K562 (cell line): ENCODE measurements around the gene KRTAP1-3. TPM values are rescaled to one million over a fixed set of nuclear protein-coding genes. Genes with fewer than 3 reads are reported as not detected.

ENCODE experiments used
- ATAC-seq: fragments of 200-7000 bp; cut with Tn5 transposase; 3 replicates; pipeline ENCODE4 v1.9.1; 2020; ENCODE audit warnings: moderate library complexity
- BruUV-seq: library from RNA; stranded (reverse); fragments of 400-500 nt; replicated peaks from 2 replicates; lab custom pipeline; 2021; lab: Mats Ljungman, UMichigan
- CTCF ChIA-PET: fragments of 300-600 bp; formaldehyde crosslinking; extraction: SDS; loops from one replicate; lab custom pipeline; 2021; ENCODE audit warnings: low intra/inter-chr PET ratio; lab: Yijun Ruan, JAX
- POLR2A ChIA-PET: fragments of 300-600, 350-650 bp; sonication (Branson Sonifier 250); formaldehyde crosslinking; extraction: SDS; loops from one replicate; lab custom pipeline; 2021; ENCODE audit warnings: antibody characterized with exemption, inconsistent platforms; lab: Yijun Ruan, JAX
- DNase-seq, 4 experiments: peaks; one replicate each; pipeline versions ENCODE4 v3.0.0 to v3.0.0-alpha.2; 2011 to 2018; ENCODE audit warnings: low spot score in 3 of 4, mixed read lengths in 3 of 4; ENCODE audit errors: extremely low read depth in 1 of 4
- FAIRE-seq: peaks from 2 replicates; lab custom pipeline; 2011; peaks lifted over from hg19 to GRCh38; lab: Jason Lieb, UNC
- H2AFZ ChIP-seq: 2 replicates; pipeline ENCODE4 v1.6.0; 2011; ENCODE audit warnings: low read depth, low read length, control low read depth, inconsistent platforms
- H3K27ac ChIP-seq: fragments of 200-600 bp; 3 replicates; pipeline ENCODE4 v1.8.0; 2011; ENCODE audit warnings: low read depth, mild to moderate bottlenecking, control low read depth, inconsistent platforms, low read length, moderate library complexity, mixed read lengths; ENCODE audit errors: extremely low read depth
- H3K27me3 ChIP-seq, 2 experiments: fragments of 300-600 bp in 1 of 2; 2 replicates in 1 of 2; 3 replicates in 1 of 2; pipeline versions ENCODE4 v1.6.0 to v1.8.0; 2011; ENCODE audit warnings: inconsistent platforms in 2 of 2, low read length in 2 of 2, mild to moderate bottlenecking in 1 of 2, mixed read lengths in 1 of 2, moderate library complexity in 1 of 2; ENCODE audit not compliant: control insufficient read depth in 2 of 2, insufficient read depth in 2 of 2
- H3K36me3 ChIP-seq: fragments of 300-600 bp; 3 replicates; pipeline ENCODE4 v1.8.0; 2011; ENCODE audit warnings: mild to moderate bottlenecking, low read length, inconsistent platforms; ENCODE audit not compliant: control insufficient read depth, insufficient read depth
- H3K4me1 ChIP-seq, 2 experiments: fragments of 200-600 bp in 1 of 2; replicated peaks in 1 of 2; 2 replicates in 1 of 2; 3 replicates in 1 of 2; pipeline versions ENCODE4 v1.5.1 to v1.8.0; 2011; ENCODE audit warnings: inconsistent platforms in 2 of 2, low read length in 2 of 2, mild to moderate bottlenecking in 1 of 2, mixed read lengths in 1 of 2, moderate library complexity in 1 of 2; ENCODE audit not compliant: control insufficient read depth in 2 of 2, insufficient read depth in 2 of 2
- H3K4me2 ChIP-seq: 2 replicates; pipeline ENCODE4 v1.6.1; 2011; ENCODE audit warnings: low read length, control low read depth, inconsistent platforms, mixed read lengths; ENCODE audit not compliant: insufficient read depth
- H3K4me3 ChIP-seq: fragments of 200-600 bp; sonication (generic), shearing (Covaris generic); 2 replicates; pipeline ENCODE4 v1.5.1; 2016; ENCODE audit warnings: control low read depth, inconsistent platforms
- H3K79me2 ChIP-seq: fragments of 200-600 bp; 3 replicates; pipeline ENCODE4 v1.8.0; 2011; ENCODE audit warnings: low read length, inconsistent platforms; ENCODE audit not compliant: control insufficient read depth, insufficient read depth
- H3K9ac ChIP-seq, 2 experiments: 2 replicates each; pipeline versions ENCODE4 v1.6.0 to v1.6.1; 2011; ENCODE audit warnings: low read depth in 2 of 2, low read length in 2 of 2, control low read depth in 1 of 2, inconsistent platforms in 1 of 2, mild to moderate bottlenecking in 1 of 2, mixed read lengths in 1 of 2; ENCODE audit not compliant: insufficient read depth in 1 of 2
- H3K9me1 ChIP-seq: one replicate; pipeline ENCODE4 v1.6.0; 2011; ENCODE audit warnings: inconsistent platforms, mild to moderate bottlenecking, low read length, moderate library complexity; ENCODE audit not compliant: control insufficient read depth, insufficient read depth
- H3K9me3 ChIP-seq: replicated peaks from 2 replicates; pipeline ENCODE4 v1.5.1; 2011; ENCODE audit warnings: low read depth, low read length, inconsistent platforms; ENCODE audit not compliant: control insufficient read depth, insufficient read depth
- H4K20me1 ChIP-seq: replicated peaks from 2 replicates; pipeline ENCODE4 v1.6.1; 2011; ENCODE audit warnings: low read length, inconsistent platforms, mixed read lengths; ENCODE audit not compliant: control insufficient read depth, insufficient read depth
- DMBX1 ChIP-seq: fragments of 250-450 bp; sonication (Bioruptor Pico); IDR thresholded peaks from 2 replicates; pipeline ENCODE4 v1.8.0; 2022; ENCODE audit warnings: inconsistent platforms, mild to moderate bottlenecking, moderate library complexity, borderline replicate concordance
- E2F6 ChIP-seq, 2 experiments: IDR thresholded peaks; 2 replicates each; pipeline ENCODE4 v1.6.1; 2011; ENCODE audit warnings: borderline replicate concordance in 1 of 2, control low read depth in 1 of 2, low read depth in 1 of 2, low read length in 1 of 2, mild to moderate bottlenecking in 1 of 2, mixed read lengths in 1 of 2, moderate library complexity in 1 of 2; ENCODE audit not compliant: insufficient read depth in 1 of 2, insufficient read length in 1 of 2, poor library complexity in 1 of 2, severe bottlenecking in 1 of 2; ENCODE audit errors: extremely low read depth in 1 of 2
- ETV1 ChIP-seq: fragments of 450-650 bp; conservative IDR thresholded peaks from 2 replicates; pipeline ENCODE4 v1.6.1; 2016; ENCODE audit warnings: missing genetic modification characterization, control low read depth, low read depth, missing compliant biosample characterization
- FOSL1 ChIP-seq: fragments of 200-800 bp; sonication (Bioruptor generic); conservative IDR thresholded peaks from 2 replicates; pipeline ENCODE4 v1.6.1; 2016; ENCODE audit warnings: missing genetic modification characterization, missing compliant biosample characterization
- FOXA3 ChIP-seq, 2 experiments: fragments of 450-650 bp in 1 of 2; sonication (generic) in 1 of 2; formaldehyde crosslinking; IDR thresholded peaks in 1 of 2; conservative IDR thresholded peaks in 1 of 2; 2 replicates each; pipeline versions ENCODE4 v1.4.0 to v1.8.0; 2020 to 2022; ENCODE audit warnings: mild to moderate bottlenecking in 2 of 2, missing genetic modification reagents in 1 of 2
- FOXP1 ChIP-seq: sonication (generic); formaldehyde crosslinking; IDR thresholded peaks from 2 replicates; pipeline ENCODE4 v1.8.0; 2022; ENCODE audit warnings: mild to moderate bottlenecking, missing genetic modification reagents
- KDM2B ChIP-seq: fragments of 250-450 bp; sonication (Bioruptor Pico); IDR thresholded peaks from 2 replicates; pipeline ENCODE4 v1.8.0; 2021; ENCODE audit warnings: mild to moderate bottlenecking, moderate library complexity
- MAFF ChIP-seq: IDR thresholded peaks from 2 replicates; pipeline ENCODE4 v1.6.1; 2012; ENCODE audit warnings: low read length, improper control_type of control experiment
- MAX ChIP-seq: sonication (generic); formaldehyde crosslinking; IDR thresholded peaks from 2 replicates; pipeline ENCODE4 v1.9.0; 2022; ENCODE audit warnings: mild to moderate bottlenecking, missing genetic modification reagents
- MYBL2 ChIP-seq, 2 experiments: fragments of 450-650 bp in 1 of 2; sonication (generic) in 1 of 2; formaldehyde crosslinking in 1 of 2; IDR thresholded peaks; 2 replicates each; pipeline versions ENCODE4 v1.6.1 to v1.8.1; 2017 to 2022; ENCODE audit warnings: borderline replicate concordance in 1 of 2, inconsistent platforms in 1 of 2, low read depth in 1 of 2, mild to moderate bottlenecking in 1 of 2, missing genetic modification reagents in 1 of 2, moderate library complexity in 1 of 2
- NR2C1 ChIP-seq, 2 experiments: fragments of 450-650 bp; IDR thresholded peaks; 2 replicates each; pipeline ENCODE4 v1.6.1; 2017; ENCODE audit warnings: mild to moderate bottlenecking in 2 of 2, antibody characterized with exemption in 1 of 2, inconsistent platforms in 1 of 2, missing compliant biosample characterization in 1 of 2, missing genetic modification characterization in 1 of 2
- PCBP1 ChIP-seq: fragments of 200-400 bp; formaldehyde crosslinking; IDR thresholded peaks from 2 replicates; pipeline ENCODE4 v1.6.1; 2018; ENCODE audit warnings: mild to moderate bottlenecking, low read depth, low read length; ENCODE audit not compliant: poor library complexity, severe bottlenecking
- SPI1 ChIP-seq: IDR thresholded peaks from 2 replicates; pipeline ENCODE4 v1.6.1; 2011; ENCODE audit warnings: low read depth, low read length, control low read depth, borderline replicate concordance
- VEZF1 ChIP-seq: fragments of 200-800 bp; sonication (Bioruptor generic); IDR thresholded peaks from 2 replicates; pipeline ENCODE4 v1.6.1; 2017; ENCODE audit warnings: missing genetic modification characterization, missing compliant biosample characterization
- WGBS: fragments of 100-300 bp; shearing (Covaris generic); methylation state at CpG from one replicate; pipeline ENCODE4 v1.1.6; 2016; ENCODE audit warnings: low coverage, mixed read lengths; ENCODE audit not compliant: insufficient coverage; ENCODE audit errors: missing lambda C conversion rate; 5-methylcytosine and 5-hydroxymethylcytosine counted together
- in situ Hi-C: fragments of 300-500 bp; cut with MboI; formaldehyde crosslinking; loops from 4 replicates; pipeline ENCODE4 v1.15.0; 2018; ENCODE audit warnings: inconsistent platforms, mixed read lengths
- intact Hi-C: fragments of 100-400 bp; cut with micrococcal nuclease; formaldehyde crosslinking; loops from 2 replicates; pipeline ENCODE4 v1.14.2; 2022
- polyA plus RNA-seq, 8 experiments: library from polyadenylated mRNA; depleted of rRNA in 4 of 8; stranded (reverse) in 5 of 8; unstranded in 3 of 8; fragments of >200 nt; fragmentation: Nextera tagmentation in 2 of 8; fragmentation: Illumina TruSeq in 1 of 8; extraction: Ambion mirVana in 2 of 8; extraction: Trizol in 1 of 8; gene quantifications; 2 replicates each; pipeline versions ENCODE4 v1.2.1 to v1.2.3, GENCODE V29; 2011 to 2014; ENCODE audit warnings: inconsistent platforms in 1 of 8, missing spikeins in 1 of 8
- total RNA-seq, 7 experiments: library from RNA; depleted of rRNA in 6 of 7; stranded (reverse); fragments of >200 nt in 6 of 7; fragmentation: Illumina TruSeq in 2 of 7; extraction: Trizol in 2 of 7; gene quantifications; 2 replicates each; pipeline versions ENCODE4 v1.2.1 to v1.2.3, GENCODE V29; 2011 to 2021; ENCODE audit warnings: low replicate concordance in 1 of 7

Gene KRTAP1-3
- total and polyA plus RNA-seq, 9 of the 15 experiments (the other 6 are each of a cell fraction or from before 2014, with no cell fraction given): not detected

- TF ChIP-seq E2F6 (IDR thresholded peaks at IDR 0.05; ENCODE audit: borderline replicate concordance in 1 of 2, extremely low read depth in 1 of 2, insufficient read depth in 1 of 2, insufficient read length in 1 of 2, low read depth in 1 of 2, low read length in 1 of 2, poor library complexity in 1 of 2, severe bottlenecking in 1 of 2) (no peak), NR2C1 (IDR thresholded peaks at IDR 0.05) (no peak), NR2C1 (tag; IDR thresholded peaks at IDR 0.05) (no peak), ETV1 (no peak), FOXP1 (no peak)
- TF ChIP-seq, all 486 proteins: peak for 0
Measured at GRCh38 chr17:41018541-41018940, 16.1 kb downstream of the KRTAP1-3 start (continued).

GRCh38 chr17:41016578-41017215 lies 18.0 kb downstream of the KRTAP1-3 start:
- no peak overlapping the region for H3K4me2 ChIP-seq
- intact Hi-C loops (no loop called here), in situ Hi-C loops (no loop called here)
- H3K27ac ChIP-seq: no peak overlapping the region
- H3K79me2 ChIP-seq: no peaks in the 10 kb centered on the region
- H3K9ac ChIP-seq: no peak overlapping the region
- FAIRE-seq (no peak), ATAC-seq (no peak), DNase-seq (no peak)
- H2AFZ ChIP-seq: no peak overlapping the region
- WGBS: 3% methylated on average over 13 of the region's 13 CpGs
- POLR2A ChIA-PET: interaction anchor here (0.6 kb wide), 1 partner anchor 117 kb away, joined by 3 read pairs; no protein-coding TSS in a partner anchor
- CTCF ChIA-PET: no interaction called here
- BruUV-seq: no TSS peak
- H4K20me1 ChIP-seq: no peaks in the 10 kb centered on the region
- no peaks in the 10 kb centered on the region for H3K9me3 ChIP-seq
- H3K4me1 ChIP-seq: no peaks in the 10 kb centered on the region
- H3K9me1 ChIP-seq: no peaks in the 10 kb centered on the region
- H3K27me3 ChIP-seq: 0 out of 5 replicates have a peak, but pooled peaks cover 0 to 3% of the 10 kb centered on the region in 2 experiments
- no peaks in the 10 kb centered on the region for H3K36me3 ChIP-seq
- no peak overlapping the region for H3K4me3 ChIP-seq
- no peak for TF ChIP-seq FOXA3 (CRISPR knock-in tag; conservative IDR thresholded peaks at IDR 0.05 in 1 of 2, IDR thresholded peaks at IDR 0.05 in 1 of 2)
- no peak for TF ChIP-seq MYBL2 (IDR thresholded peaks at IDR 0.05; ENCODE audit: low read depth)
- no peak for TF ChIP-seq MYBL2 (CRISPR knock-in tag; IDR thresholded peaks at IDR 0.05; ENCODE audit: borderline replicate concordance)
- TF ChIP-seq MAFF: no peak
- no peak for TF ChIP-seq DMBX1 (CRISPR knock-in tag)
- TF ChIP-seq VEZF1: no peak
- TF ChIP-seq PCBP1: no peak
- no peak for TF ChIP-seq KDM2B (CRISPR knock-in tag)
- TF ChIP-seq FOSL1 (tag): no peak
- TF ChIP-seq MAX: no peak
- no peak for TF ChIP-seq SPI1
